Measurements from ENCODE around the gene RBM4B. TPM values are rescaled to one million over a fixed set of nuclear protein-coding genes. Genes with fewer than 3 reads are reported as not detected.

The RBM4B gene
- total and polyA plus RNA-seq, 2 experiments from 2014 or later = 28.0 to 31.0 TPM

- peaks cover 45% of the 10 kb centered on the region for H3K36me3 Mint-ChIP-seq (ENCODE audit: low read depth)
- H3K4me2 ChIP-seq = no peak overlapping the region
- no peak overlapping the region for H3K27ac Mint-ChIP-seq
- H3K27me3 ChIP-seq (ENCODE audit: insufficient read depth) = no peaks in the 10 kb centered on the region
- no peaks in the 10 kb centered on the region for H3K79me2 ChIP-seq (replicated peaks; ENCODE audit: insufficient read depth)
- no peaks in the 10 kb centered on the region; the same call in 2 of the 3 replicates for H3K4me1 Mint-ChIP-seq
- TF ChIP-seq EZH2 (IDR thresholded peaks at IDR 0.05; ENCODE audit: low read depth, unreplicated experiment) = no peak
- no peak for TF ChIP-seq EZH2phosphoT487 (IDR thresholded peaks at IDR 0.05; ENCODE audit: unreplicated experiment)
- TF ChIP-seq JUNB (IDR thresholded peaks at IDR 0.05; ENCODE audit: unreplicated experiment) = no peak
- no peak for TF ChIP-seq STAT1 (IDR thresholded peaks at IDR 0.05; ENCODE audit: unreplicated experiment)
- TF ChIP-seq ZNF114 (CRISPR knock-in tag; IDR thresholded peaks at IDR 0.05) = no peak
- H3K27me3 Mint-ChIP-seq (ENCODE audit: insufficient read depth, low read depth, poor library complexity) = peaks cover 4% of the 10 kb centered on the region
- no peak overlapping the region for H3K4me3 Mint-ChIP-seq
- H3K36me3 ChIP-seq (ENCODE audit: insufficient read depth) = no peaks in the 10 kb centered on the region; the same call in 1 of the 2 replicates
- no peak for ATAC-seq
- no peaks in the 10 kb centered on the region for H3K9me2 ChIP-seq (ENCODE audit: insufficient read depth)
- no peak overlapping the region for H3K4me3 ChIP-seq
- H2AFZ ChIP-seq = no peak overlapping the region
- no peaks in the 10 kb centered on the region for H3K4me1 ChIP-seq (ENCODE audit: insufficient read depth)
- H4K20me1 ChIP-seq (replicated peaks; ENCODE audit: insufficient read depth) = no peaks in the 10 kb centered on the region; the same call in 1 of the 2 replicates
- no peaks in the 10 kb centered on the region for H3K9me3 Mint-ChIP-seq
- no peaks in the 10 kb centered on the region for H3F3A ChIP-seq (replicated peaks; ENCODE audit: low read depth)
- H3K27ac ChIP-seq (ENCODE audit: low read depth) = no peak overlapping the region
- DNase-seq (ENCODE audit: low spot score) = no peak
Observed at GRCh38 chr11:66706989-66707388, 29.3 kb upstream of the RBM4B start.

GRCh38 chr11:66705587-66706335, 28.1 kb upstream of the RBM4B start:
- DNase-seq (ENCODE audit: low spot score) = no peak
- no peaks in the 10 kb centered on the region for H3K27me3 ChIP-seq (ENCODE audit: insufficient read depth)
- no peaks in the 10 kb centered on the region for H3K9me2 ChIP-seq (ENCODE audit: insufficient read depth)
- H4K20me1 ChIP-seq (replicated peaks; ENCODE audit: insufficient read depth) = no peaks in the 10 kb centered on the region; the same call in 1 of the 2 replicates
- Mint-ChIP-seq H3K9me3 (no peaks in the 10 kb centered on the region), H3K36me3 (ENCODE audit: low read depth) (peaks cover 47% of the 10 kb centered on the region), H3K27ac (no peak overlapping the region; the same call in 1 of the 2 replicates), H3K27me3 (ENCODE audit: insufficient read depth, low read depth, poor library complexity) (peaks cover 4% of the 10 kb centered on the region), H3K4me1 (no peaks in the 10 kb centered on the region; the same call in 2 of the 3 replicates), H3K4me3 (no peak overlapping the region)
- H3K79me2 ChIP-seq (replicated peaks; ENCODE audit: insufficient read depth) = no peaks in the 10 kb centered on the region
- no peak overlapping the region for H3K27ac ChIP-seq (ENCODE audit: low read depth)
- no peak overlapping the region for H3K4me3 ChIP-seq
- no peaks in the 10 kb centered on the region for H3K4me1 ChIP-seq (ENCODE audit: insufficient read depth)
- ATAC-seq = no peak; the same call in 2 of the 3 replicates
- TF ChIP-seq POLR2AphosphoS5 (IDR thresholded peaks at IDR 0.05; ENCODE audit: low read depth) (no peak), EZH2 (IDR thresholded peaks at IDR 0.05; ENCODE audit: low read depth, unreplicated experiment) (no peak), NANOG (IDR thresholded peaks at IDR 0.05; ENCODE audit: borderline replicate concordance) (no peak), EZH2phosphoT487 (IDR thresholded peaks at IDR 0.05; ENCODE audit: unreplicated experiment) (no peak), ZNF331 (CRISPR knock-in tag; IDR thresholded peaks at IDR 0.05; ENCODE audit: low read depth) (no peak), REST (IDR thresholded peaks at IDR 0.05; ENCODE audit: unreplicated experiment) (no peak), CTCF (conservative IDR thresholded peaks at IDR 0.05; ENCODE audit: low read depth in 2 of 2) (no peak)
- H3F3A ChIP-seq (replicated peaks; ENCODE audit: low read depth) = no peaks in the 10 kb centered on the region
- H2AFZ ChIP-seq = no peak overlapping the region
- H3K4me2 ChIP-seq = no peak overlapping the region
- no peaks in the 10 kb centered on the region for H3K36me3 ChIP-seq (ENCODE audit: insufficient read depth)
